ENCODE measurements around the gene OR7A10.

The OR7A10 gene

DNA sequence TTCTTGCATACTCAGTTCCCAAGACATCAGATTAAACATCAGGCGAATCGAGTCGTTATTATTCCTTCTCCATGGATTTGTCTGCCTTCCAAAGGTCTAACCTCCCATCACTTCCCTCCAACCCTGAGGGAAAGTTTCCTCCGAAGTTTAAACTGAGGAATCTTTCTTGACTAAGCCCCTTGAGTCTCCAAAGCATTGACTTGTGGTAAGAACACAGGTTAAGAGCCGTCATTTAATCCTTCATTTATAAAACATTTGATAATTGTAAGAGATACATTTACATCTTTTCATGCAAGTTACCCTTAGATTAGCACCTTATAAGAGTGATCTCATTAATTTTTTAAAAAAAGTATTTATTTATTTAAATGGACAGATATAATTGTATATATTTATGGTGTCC lies at the start of gene OR7A10:
Gene OR7A10 (minus strand): TSS at position 101 of the 400 bp plus-strand sequence. CDS start 7,045 bp downstream, outside the sequence.
- H3K27ac ChIP-seq = no peak within 1 kb of the TSS
- DNase-seq (ENCODE audit: low spot score) = no peak
- CTCF ChIA-PET = no interaction called here
- TF ChIP-seq, protein P1, sequence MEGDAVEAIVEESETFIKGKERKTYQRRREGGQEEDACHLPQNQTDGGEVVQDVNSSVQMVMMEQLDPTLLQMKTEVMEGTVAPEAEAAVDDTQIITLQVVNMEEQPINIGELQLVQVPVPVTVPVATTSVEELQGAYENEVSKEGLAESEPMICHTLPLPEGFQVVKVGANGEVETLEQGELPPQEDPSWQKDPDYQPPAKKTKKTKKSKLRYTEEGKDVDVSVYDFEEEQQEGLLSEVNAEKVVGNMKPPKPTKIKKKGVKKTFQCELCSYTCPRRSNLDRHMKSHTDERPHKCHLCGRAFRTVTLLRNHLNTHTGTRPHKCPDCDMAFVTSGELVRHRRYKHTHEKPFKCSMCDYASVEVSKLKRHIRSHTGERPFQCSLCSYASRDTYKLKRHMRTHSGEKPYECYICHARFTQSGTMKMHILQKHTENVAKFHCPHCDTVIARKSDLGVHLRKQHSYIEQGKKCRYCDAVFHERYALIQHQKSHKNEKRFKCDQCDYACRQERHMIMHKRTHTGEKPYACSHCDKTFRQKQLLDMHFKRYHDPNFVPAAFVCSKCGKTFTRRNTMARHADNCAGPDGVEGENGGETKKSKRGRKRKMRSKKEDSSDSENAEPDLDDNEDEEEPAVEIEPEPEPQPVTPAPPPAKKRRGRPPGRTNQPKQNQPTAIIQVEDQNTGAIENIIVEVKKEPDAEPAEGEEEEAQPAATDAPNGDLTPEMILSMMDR (conservative IDR thresholded peaks at IDR 0.05; ENCODE audit: low read depth) = no peak
- POLR2A ChIA-PET (ENCODE audit: low non-redundant PET) = no interaction called here

DNA sequence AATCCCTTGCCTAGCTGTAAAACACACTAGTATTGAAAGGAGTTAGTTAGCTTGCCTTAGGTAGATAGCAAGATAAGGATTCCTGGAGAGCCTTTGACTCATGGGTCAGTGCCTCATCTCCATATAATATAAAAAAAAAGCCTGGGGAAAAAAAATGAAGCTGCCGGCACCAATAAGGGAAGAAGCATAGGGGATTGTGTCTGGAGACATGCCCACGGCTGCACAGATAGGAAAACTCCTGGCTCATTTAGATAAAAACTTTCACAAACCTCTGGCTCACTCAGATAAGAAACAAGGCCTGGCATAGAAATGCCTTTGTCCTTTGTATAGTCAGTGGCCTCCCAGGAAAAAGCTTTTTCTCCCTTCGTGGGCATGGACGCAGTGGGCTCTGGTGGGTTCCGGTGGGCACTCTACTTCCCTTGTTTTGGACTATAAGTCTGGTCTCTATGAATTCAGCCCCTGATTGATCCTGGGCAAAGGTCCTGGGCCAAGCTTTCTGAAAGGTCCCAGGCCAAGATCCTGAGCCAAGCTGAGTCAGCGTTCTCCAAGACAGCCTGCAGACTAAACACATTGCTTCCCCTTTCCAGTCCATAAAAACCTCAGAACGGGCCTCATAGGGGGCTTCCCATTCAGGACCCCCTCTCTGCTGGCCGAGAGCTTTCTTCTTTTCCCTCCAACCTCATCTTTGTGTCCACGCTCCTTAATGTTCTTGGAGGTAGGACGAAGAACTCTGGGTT lies 42.1 kb upstream of the OR7A10 start:
- no peak overlapping the region for H3K27ac ChIP-seq
- ChIA-PET POLR2A (ENCODE audit: low non-redundant PET) (no interaction called here), CTCF (interaction anchor here (0.6 to 1.0 kb wide), 2 partner anchors 105 to 921 kb away, joined by 3 read pairs; no protein-coding TSS in a partner anchor)
- DNase-seq (ENCODE audit: low spot score) = no peak
- TF ChIP-seq, protein P1 (conservative IDR thresholded peaks at IDR 0.05; ENCODE audit: low read depth) = no peak

DNA sequence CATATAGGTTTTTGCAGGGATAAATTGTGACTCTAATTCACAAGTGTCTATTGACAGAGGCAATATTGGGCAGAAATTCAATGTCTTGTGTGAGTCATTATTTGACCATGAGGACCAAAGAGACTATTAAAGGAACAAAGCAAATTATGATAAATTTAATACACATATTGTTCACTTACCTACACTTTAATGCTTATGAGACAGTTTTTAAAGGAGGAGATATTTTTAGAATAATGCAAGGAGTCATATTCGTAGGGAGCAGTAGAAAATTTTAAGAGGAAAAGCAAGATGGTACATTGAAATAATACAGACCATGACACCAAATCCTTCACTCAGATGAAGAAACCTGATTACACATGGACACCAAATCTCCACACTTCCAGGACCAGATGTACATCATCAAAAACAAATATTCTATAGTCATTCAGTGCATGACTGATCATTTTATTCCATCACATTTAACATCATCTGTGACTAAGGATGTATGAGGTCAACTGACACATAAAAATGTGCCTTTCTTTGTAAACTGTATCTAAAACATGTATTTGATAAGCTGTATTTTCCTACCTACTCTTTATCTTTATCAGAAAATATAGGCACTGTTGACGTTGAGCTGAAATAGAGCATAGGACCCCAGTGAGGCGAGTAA lies 41.4 kb upstream of the OR7A10 start:
- TF ChIP-seq, protein P1 (conservative IDR thresholded peaks at IDR 0.05; ENCODE audit: low read depth) = no peak
- DNase-seq (ENCODE audit: low spot score) = no peak
- POLR2A ChIA-PET (ENCODE audit: low non-redundant PET) = no interaction called here
- no peak overlapping the region for H3K27ac ChIP-seq
- CTCF ChIA-PET = no interaction called here

DNA sequence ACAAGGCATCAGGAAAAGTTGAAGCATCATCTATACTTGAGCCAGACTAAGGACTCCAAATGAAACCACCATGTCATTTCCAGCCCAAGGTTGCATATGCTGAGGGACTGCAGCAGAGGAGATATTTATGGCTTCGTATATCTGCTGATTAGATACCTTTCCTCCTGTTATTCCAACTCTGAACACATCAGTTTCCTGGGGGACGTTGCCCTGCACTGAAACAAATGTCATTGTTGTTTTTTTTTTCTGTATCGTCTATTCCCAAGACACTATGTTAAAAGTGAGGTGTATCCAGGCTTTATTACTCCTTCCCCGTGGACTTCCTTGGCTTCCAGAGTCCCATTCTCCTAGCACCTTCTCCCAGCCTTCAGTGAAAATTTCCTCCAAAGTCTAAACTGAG lies 37.3 kb upstream of the OR7A10 start, which contains the start of gene OR7A17:
Gene OR7A17 (minus strand): TSS at position 101 of the 400 bp plus-strand sequence. CDS start 4,777 bp downstream, outside the sequence.
- H3K27ac ChIP-seq = no peak within 1 kb of the TSS
- ChIA-PET CTCF (no interaction called here), POLR2A (ENCODE audit: low non-redundant PET) (no interaction called here)
- TF ChIP-seq, protein P1 (conservative IDR thresholded peaks at IDR 0.05; ENCODE audit: low read depth) = no peak
- DNase-seq (ENCODE audit: low spot score) = no peak

DNA sequence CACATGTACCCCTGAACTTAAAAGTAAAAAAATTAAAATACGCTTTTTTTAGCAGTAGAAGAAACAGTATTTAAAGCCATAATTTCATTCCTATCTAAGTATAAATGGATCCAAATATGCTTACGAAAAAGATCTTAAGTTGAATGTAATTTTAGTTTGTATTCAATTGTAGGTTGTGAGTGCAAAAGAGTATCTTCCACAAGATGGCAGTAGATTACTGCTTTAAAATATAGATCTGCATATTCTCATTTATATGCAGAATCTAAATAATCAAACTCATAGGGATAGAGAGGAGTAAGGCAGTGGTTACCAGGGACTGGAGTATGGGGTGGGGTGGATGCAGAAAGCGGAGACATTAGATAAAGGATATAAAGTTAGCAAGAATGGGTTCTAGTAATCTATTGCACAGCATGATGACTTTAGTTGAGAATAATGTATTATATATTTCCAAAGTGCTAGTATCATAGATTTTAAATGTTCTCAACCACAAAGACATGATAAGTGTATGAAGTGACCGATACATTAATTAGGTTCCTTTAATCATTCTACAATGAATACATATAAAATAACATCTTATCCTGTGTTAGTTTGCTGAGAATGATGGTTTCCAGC lies 23.0 kb upstream of the OR7A10 start:
- peak; percentile 38 for DNase-seq (ENCODE audit: low spot score)
- H3K27ac ChIP-seq = no peak overlapping the region
- POLR2A ChIA-PET (ENCODE audit: low non-redundant PET) = no interaction called here
- CTCF ChIA-PET = interaction anchor here (0.5 to 0.6 kb wide), 2 partner anchors 53 to 76 kb away, joined by 4 to 6 read pairs; no protein-coding TSS in a partner anchor
- TF ChIP-seq, protein P1 (conservative IDR thresholded peaks at IDR 0.05; ENCODE audit: low read depth) = peak; percentile 77

DNA sequence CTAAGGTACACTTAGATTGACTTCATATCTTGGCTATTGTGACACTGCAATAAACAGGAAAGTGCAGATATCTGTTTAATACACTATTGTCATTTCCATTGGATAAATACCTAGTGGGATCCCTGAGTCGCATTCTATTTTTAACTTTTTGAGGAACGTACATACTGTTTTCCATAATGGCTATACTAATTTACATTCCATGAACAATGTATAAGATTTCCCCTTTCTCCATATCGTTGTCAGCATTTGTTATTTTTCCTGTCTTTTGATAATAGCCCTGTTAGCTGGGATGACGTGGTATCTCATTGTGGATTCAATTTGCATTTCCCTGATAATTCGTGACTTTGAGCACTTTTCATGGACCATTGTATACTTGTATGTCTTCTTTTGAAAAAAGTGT lies 19.8 kb upstream of the OR7A10 start:
- no peak for DNase-seq (ENCODE audit: low spot score)
- ChIA-PET CTCF (no interaction called here), POLR2A (ENCODE audit: low non-redundant PET) (no interaction called here)
- TF ChIP-seq, protein P1 (conservative IDR thresholded peaks at IDR 0.05; ENCODE audit: low read depth) = no peak
- H3K27ac ChIP-seq = no peak overlapping the region

Measured in RWPE1 (cell line).